Naive thymus-derived CD8-positive, alpha-beta T cell (primary cell): ENCODE results near the gene P2RY14. TPM values are rescaled to one million over a fixed set of nuclear protein-coding genes. Genes with fewer than 3 reads are reported as not detected.
"Not testable (repeated sequence)": the region's sequence is repeated elsewhere in the genome, so short reads cannot be mapped to it uniquely, and the experiment has no call there.

ENCODE experiments used
- ATAC-seq, 2 donors: fragments of 150-1000 bp; cut with Tn5 transposase in 1 of 2; sonication (Bioruptor Pico), chemical (Tn5 transposase) in 1 of 2; 1 replicate in 1 of 2; 2 replicates in 1 of 2; pipeline ENCODE4 v1.10.0; 2021; ENCODE audit warnings: mild to moderate bottlenecking in 2 of 2, moderate library complexity in 2 of 2
- POLR2A ChIA-PET: fragments of 350-600 bp; sonication (Branson Sonifier 250); formaldehyde crosslinking; loops from one replicate; lab custom pipeline; 2021; ENCODE audit warnings: antibody characterized with exemption; lab: Charles Lee
- DNase-seq, 10 donors: peaks; one replicate each; pipeline versions ENCODE4 v3.0.0 to v3.0.0-alpha.2; 2020 to 2022
- H3K27ac Mint-ChIP-seq, 10 donors: one replicate each; pipeline ENCODE4 v1.8.0; 2020 to 2022; ENCODE audit warnings: mild to moderate bottlenecking in 10 of 10, mixed read lengths in 10 of 10, moderate library complexity in 4 of 10, inconsistent platforms in 1 of 10
- H3K27me3 Mint-ChIP-seq, 5 donors: one replicate each; pipeline ENCODE4 v1.8.0; 2021 to 2022; ENCODE audit warnings: mixed read lengths in 5 of 5
- H3K36me3 Mint-ChIP-seq, 3 donors: one replicate each; pipeline ENCODE4 v1.8.0; 2020 to 2022; ENCODE audit warnings: mixed read lengths in 3 of 3, mild to moderate bottlenecking in 2 of 3, inconsistent platforms in 1 of 3
- H3K4me1 Mint-ChIP-seq, 4 donors: one replicate each; pipeline ENCODE4 v1.8.0; 2021 to 2022; ENCODE audit warnings: mixed read lengths in 4 of 4
- H3K4me3 Mint-ChIP-seq, 10 donors: one replicate each; pipeline ENCODE4 v1.8.0; 2020 to 2022; ENCODE audit warnings: mild to moderate bottlenecking in 10 of 10, mixed read lengths in 10 of 10, moderate library complexity in 6 of 10, inconsistent platforms in 1 of 10
- H3K9me3 Mint-ChIP-seq, 9 donors: one replicate each; pipeline ENCODE4 v1.8.0; 2020 to 2022; ENCODE audit warnings: mixed read lengths in 9 of 9, mild to moderate bottlenecking in 3 of 9, inconsistent platforms in 1 of 9, moderate library complexity in 1 of 9
- polyA plus RNA-seq, 3 donors: library from polyadenylated mRNA; unstranded; fragments of 300-500 nt; fragmentation: Illumina TruSeq; gene quantifications; one replicate each; pipeline ENCODE4 v1.2.3, GENCODE V29; 2021
- total RNA-seq, 8 experiments: library from RNA in 2 of 8; stranded (reverse) in 2 of 8; gene quantifications; one replicate each; pipeline ENCODE4 v1.2.3 and lab custom pipeline; 2021 to 2026

P2RY14 gene
- total and polyA plus RNA-seq, 5 experiments from 2014 or later: 0.21 TPM; not detected in 4

GRCh38 chr3:151269631-151270030 is 8.7 kb downstream of the P2RY14 start:
- H3K4me3 Mint-ChIP-seq: no peak overlapping the region
- H3K4me1 Mint-ChIP-seq: peaks cover 16 to 66% (median 31%) of the 10 kb centered on the region in 4 donors
- no peaks in the 10 kb centered on the region for H3K27me3 Mint-ChIP-seq
- DNase-seq: no peak
- ATAC-seq: no peak
- POLR2A ChIA-PET: no interaction called here
- peaks cover 0 to 2% (median 0%) of the 10 kb centered on the region in 9 donors for H3K9me3 Mint-ChIP-seq
- peak overlapping the region in 8 of 10 donors; percentile 3 to 91 (median 79) for H3K27ac Mint-ChIP-seq
- no peaks in the 10 kb centered on the region for H3K36me3 Mint-ChIP-seq

- peak in 8 of 10 donors; percentile 19 to 71 (median 49) for DNase-seq
- POLR2A ChIA-PET: interaction anchor here (1.0 to 1.6 kb wide), 2 partner anchors 9 to 14 kb away, joined by 3 to 6 read pairs; no protein-coding TSS in a partner anchor
- peak overlapping the region; percentile 36 to 77 (median 58) for H3K4me3 Mint-ChIP-seq
These were observed 9.8 kb downstream of the P2RY14 start for GRCh38 chr3:151268267-151269235.

GRCh38 chr3:151267066-151267465 is 11.3 kb downstream of the P2RY14 start:
- Mint-ChIP-seq H3K4me1 (peaks cover 16 to 61% (median 27%) of the 10 kb centered on the region in 4 donors), H3K27ac (peak overlapping the region in 3 of 10 donors; percentile 2 to 58 (median 36)), H3K36me3 (no peaks in the 10 kb centered on the region), H3K27me3 (no peaks in the 10 kb centered on the region), H3K9me3 (peaks cover 0 to 2% (median 0%) of the 10 kb centered on the region in 9 donors), H3K4me3 (no peak overlapping the region)
- POLR2A ChIA-PET: interaction anchor here (0.9 kb wide), 1 partner anchor 10 kb away, joined by 3 read pairs; no protein-coding TSS in a partner anchor
- ATAC-seq: no peak
- DNase-seq: no peak

More at GRCh38 chr3:151268267-151269235, 9.8 kb downstream of the P2RY14 start:
- peak; percentile 84 to 87 for ATAC-seq
- Mint-ChIP-seq H3K4me1 (peaks cover 16 to 65% (median 27%) of the 10 kb centered on the region in 4 donors), H3K27me3 (no peaks in the 10 kb centered on the region), H3K36me3 (no peaks in the 10 kb centered on the region), H3K27ac (peak overlapping the region; percentile 63 to 94 (median 90)), H3K9me3 (peaks cover 0 to 2% (median 0%) of the 10 kb centered on the region in 9 donors)

GRCh38 chr3:151265866-151266265 is 12.5 kb downstream of the P2RY14 start:
- POLR2A ChIA-PET: no interaction called here
- peaks cover 16 to 53% (median 27%) of the 10 kb centered on the region in 4 donors for H3K4me1 Mint-ChIP-seq
- peak in 1 of 2 donors; percentile 51 for ATAC-seq
- H3K27me3 Mint-ChIP-seq: peaks cover 0 to 1% (median under 1%) of the 10 kb centered on the region in 5 donors
- no peak overlapping the region for H3K4me3 Mint-ChIP-seq
- peak in 2 of 10 donors; percentile 20 to 57 for DNase-seq
- H3K27ac Mint-ChIP-seq: peak overlapping the region in 3 of 10 donors; percentile 29 to 85 (median 36)
- H3K36me3 Mint-ChIP-seq: no peaks in the 10 kb centered on the region
- peaks cover 0 to 2% (median 0%) of the 10 kb centered on the region in 9 donors for H3K9me3 Mint-ChIP-seq

GRCh38 chr3:151265166-151265565 is 13.2 kb downstream of the P2RY14 start:
- Mint-ChIP-seq H3K36me3 (no peaks in the 10 kb centered on the region), H3K27me3 (peaks cover 0 to 4% (median 3%) of the 10 kb centered on the region in 5 donors), H3K4me1 (peaks cover 14 to 49% (median 23%) of the 10 kb centered on the region in 4 donors), H3K27ac (peak overlapping the region in 3 of 10 donors; percentile 22 to 85 (median 36)), H3K4me3 (no peak overlapping the region), H3K9me3 (peaks cover 0 to 2% (median 0%) of the 10 kb centered on the region in 9 donors)
- POLR2A ChIA-PET: no interaction called here
- ATAC-seq (no peak), DNase-seq (no peak)

GRCh38 chr3:151264605-151265004 is 13.7 kb downstream of the P2RY14 start:
- Mint-ChIP-seq H3K27ac (peak overlapping the region in 2 of 10 donors; percentile 19 to 27), H3K4me1 (peaks cover 10 to 45% (median 18%) of the 10 kb centered on the region in 4 donors), H3K9me3 (no peaks in the 10 kb centered on the region), H3K36me3 (no peaks in the 10 kb centered on the region), H3K4me3 (no peak overlapping the region), H3K27me3 (peaks cover 0 to 7% (median 4%) of the 10 kb centered on the region in 5 donors)
- POLR2A ChIA-PET: no interaction called here
- ATAC-seq (no peak), DNase-seq (no peak)

- no peak overlapping the region for H3K4me3 Mint-ChIP-seq
These were observed 15.3 kb downstream of the P2RY14 start for GRCh38 chr3:151262871-151263525.

GRCh38 chr3:151259664-151260063 is 18.7 kb downstream of the P2RY14 start:
- ATAC-seq (no peak), DNase-seq (no peak)
- POLR2A ChIA-PET: interaction anchor here (1.3 kb wide), 1 partner anchor 9 kb away, joined by 6 read pairs; no protein-coding TSS in a partner anchor
- peaks cover 0 to 8% (median 4%) of the 10 kb centered on the region in 5 donors for H3K27me3 Mint-ChIP-seq
- no peaks in the 10 kb centered on the region for H3K36me3 Mint-ChIP-seq
- no peaks in the 10 kb centered on the region for H3K9me3 Mint-ChIP-seq
- H3K4me3 Mint-ChIP-seq: no peak overlapping the region
- H3K27ac Mint-ChIP-seq: no peak overlapping the region
- H3K4me1 Mint-ChIP-seq: peaks cover 0 to 4% (median 0%) of the 10 kb centered on the region in 4 donors

More at GRCh38 chr3:151262871-151263525, 15.3 kb downstream of the P2RY14 start:
- peak overlapping the region in 1 of 10 donors; percentile 61 for H3K27ac Mint-ChIP-seq
- DNase-seq (no peak), ATAC-seq (no peak)
- H3K4me1 Mint-ChIP-seq: peaks cover 2 to 30% (median 4%) of the 10 kb centered on the region in 4 donors
- peaks cover 0 to 8% (median 4%) of the 10 kb centered on the region in 5 donors for H3K27me3 Mint-ChIP-seq
- no peaks in the 10 kb centered on the region for H3K9me3 Mint-ChIP-seq
- no peaks in the 10 kb centered on the region for H3K36me3 Mint-ChIP-seq
- POLR2A ChIA-PET: interaction anchor here (0.7 kb wide), 1 partner anchor 33 kb away, joined by 3 read pairs; no protein-coding TSS in a partner anchor

- POLR2A ChIA-PET: no interaction called here
- ATAC-seq (no peak), DNase-seq (no peak)
- Mint-ChIP-seq H3K36me3 (no peaks in the 10 kb centered on the region), H3K27ac (no peak overlapping the region), H3K9me3 (no peaks in the 10 kb centered on the region), H3K4me1 (no peaks in the 10 kb centered on the region), H3K4me3 (no peak overlapping the region), H3K27me3 (peaks cover 0 to 8% (median 4%) of the 10 kb centered on the region in 5 donors)
These were observed 21.6 kb downstream of the P2RY14 start for GRCh38 chr3:151256749-151257148.

GRCh38 chr3:151248772-151249337 is 29.5 kb downstream of the P2RY14 start:
- Mint-ChIP-seq H3K27ac (no peak overlapping the region), H3K9me3 (peaks cover 0 to 6% (median 0%) of the 10 kb centered on the region in 9 donors), H3K36me3 (no peaks in the 10 kb centered on the region), H3K4me1 (no peaks in the 10 kb centered on the region), H3K27me3 (no peaks in the 10 kb centered on the region), H3K4me3 (no peak overlapping the region)
- ATAC-seq: no peak
- no peak for DNase-seq
- POLR2A ChIA-PET: no interaction called here

GRCh38 chr3:151242006-151242405 is 36.3 kb downstream of the P2RY14 start:
- H3K27ac Mint-ChIP-seq, DNase-seq, ATAC-seq, H3K36me3 Mint-ChIP-seq, H3K4me3 Mint-ChIP-seq, H3K4me1 Mint-ChIP-seq, POLR2A ChIA-PET, H3K27me3 Mint-ChIP-seq, H3K9me3 Mint-ChIP-seq: not testable (repeated sequence)

GRCh38 chr3:151236736-151237135 is 41.6 kb downstream of the P2RY14 start:
- Mint-ChIP-seq H3K4me3 (no peak overlapping the region), H3K36me3 (no peaks in the 10 kb centered on the region), H3K4me1 (peaks cover 0 to 5% (median 0%) of the 10 kb centered on the region in 4 donors), H3K27me3 (peaks cover 0 to 1% (median 0%) of the 10 kb centered on the region in 5 donors), H3K27ac (no peak overlapping the region), H3K9me3 (no peaks in the 10 kb centered on the region)
- no peak for DNase-seq
- POLR2A ChIA-PET: no interaction called here
- no peak for ATAC-seq
